Panc1 (cell line): ENCODE data around the gene DBNDD2. TPM values are rescaled to one million over a fixed set of nuclear protein-coding genes. Genes with fewer than 3 reads are reported as not detected.

ENCODE experiments used
- ATAC-seq: fragments of 200-7000 bp; cut with Tn5 transposase; 2 replicates; pipeline ENCODE4 v1.9.1; 2020; ENCODE audit warnings: mild to moderate bottlenecking, moderate library complexity
- BruUV-seq: library from RNA; stranded (reverse); fragments of 400-500 nt; replicated peaks from 2 replicates; lab custom pipeline; 2021; lab: Mats Ljungman, UMichigan
- CTCF ChIA-PET: fragments of 300-600 bp; sonication (Branson Sonifier 250); formaldehyde crosslinking; loops from one replicate; lab custom pipeline; 2022; ENCODE audit warnings: antibody characterized with exemption; lab: Charles Lee
- POLR2A ChIA-PET: fragments of 300-600 bp; sonication (Branson Sonifier 250); formaldehyde crosslinking; loops from one replicate; lab custom pipeline; 2022; ENCODE audit warnings: antibody characterized with exemption; lab: Charles Lee
- DNase-seq: peaks from one replicate; pipeline ENCODE4 v3.0.0-alpha.2; 2010; ENCODE audit warnings: low read depth, low spot score
- H3K27ac ChIP-seq: 2 replicates; pipeline ENCODE4 v1.5.1; 2011; ENCODE audit warnings: mild to moderate bottlenecking, low read length, inconsistent platforms
- H3K27me3 ChIP-seq: fragments of 200-500 bp; sonication (Bioruptor generic); 2 replicates; pipeline ENCODE4 v1.6.0; 2014; ENCODE audit warnings: low read length, inconsistent platforms; ENCODE audit not compliant: control insufficient read depth, insufficient read depth
- H3K36me3 ChIP-seq: fragments of 200-500 bp; sonication (Bioruptor generic); 2 replicates; pipeline ENCODE4 v1.5.1; 2014; ENCODE audit warnings: inconsistent platforms, mild to moderate bottlenecking, low read length, moderate library complexity; ENCODE audit not compliant: control insufficient read depth, insufficient read depth
- H3K4me1 ChIP-seq: 2 replicates; pipeline ENCODE4 v1.5.1; 2011; ENCODE audit warnings: inconsistent platforms, mild to moderate bottlenecking, low read length, moderate library complexity; ENCODE audit not compliant: control insufficient read depth, insufficient read depth
- H3K4me3 ChIP-seq, 2 experiments: 2 replicates each; pipeline ENCODE4 v1.5.1; 2011 to 2012; ENCODE audit warnings: low read depth in 2 of 2, low read length in 2 of 2, mild to moderate bottlenecking in 2 of 2, inconsistent platforms in 1 of 2, moderate library complexity in 1 of 2
- H3K9me3 ChIP-seq: fragments of 200-500 bp; sonication (Bioruptor generic); 2 replicates; pipeline ENCODE4 v1.5.1; 2014; ENCODE audit warnings: low read depth, mild to moderate bottlenecking, inconsistent platforms, low read length, moderate library complexity; ENCODE audit not compliant: control insufficient read depth, insufficient read depth
- POLR2AphosphoS5 ChIP-seq: IDR thresholded peaks from 2 replicates; pipeline ENCODE4 v1.6.1; 2012; ENCODE audit warnings: mild to moderate bottlenecking, low read depth, low read length, moderate library complexity
- SIN3A ChIP-seq: IDR thresholded peaks from 2 replicates; pipeline ENCODE4 v1.6.1; 2012; ENCODE audit warnings: low read depth, mild to moderate bottlenecking, low read length, moderate library complexity, borderline replicate concordance; ENCODE audit not compliant: insufficient read depth
- TCF7L2 ChIP-seq: IDR thresholded peaks from 2 replicates; pipeline ENCODE4 v1.6.1; 2011; ENCODE audit warnings: mild to moderate bottlenecking, low read depth, low read length, inconsistent platforms
- in situ Hi-C: cut with HindIII; loops from 2 replicates; pipeline ENCODE4 v1.10.0; 2016; ENCODE audit warnings: low sequenced_read_pairs, low pct_unique_long_range_greater_than_20kb
- intact Hi-C: fragments of 100-400 bp; cut with micrococcal nuclease; formaldehyde crosslinking; loops from one replicate; pipeline ENCODE4 v1.10.0; 2022; ENCODE audit not compliant: unreplicated experiment
- total RNA-seq: library from RNA; stranded (reverse); gene quantifications from one replicate; pipeline ENCODE4 v1.2.1, GENCODE V29; 2021; ENCODE audit not compliant: unreplicated experiment
- TF ChIP-seq, protein P1 (sequence below): fragments of 450-650 bp; IDR thresholded peaks from 2 replicates; pipeline ENCODE4 v1.5.1; 2017; ENCODE audit warnings: mild to moderate bottlenecking
- TF ChIP-seq, protein P2 (sequence below), 2 experiments: IDR thresholded peaks; 2 replicates each; pipeline ENCODE4 v1.6.1; 2011 to 2012; ENCODE audit warnings: low read depth in 2 of 2, control low read depth in 1 of 2, low read length in 1 of 2, mild to moderate bottlenecking in 1 of 2, moderate library complexity in 1 of 2; ENCODE audit not compliant: insufficient read depth in 1 of 2

DBNDD2 gene
- total RNA-seq, 1 experiment from 2014 or later: 55.4 TPM

DNA sequence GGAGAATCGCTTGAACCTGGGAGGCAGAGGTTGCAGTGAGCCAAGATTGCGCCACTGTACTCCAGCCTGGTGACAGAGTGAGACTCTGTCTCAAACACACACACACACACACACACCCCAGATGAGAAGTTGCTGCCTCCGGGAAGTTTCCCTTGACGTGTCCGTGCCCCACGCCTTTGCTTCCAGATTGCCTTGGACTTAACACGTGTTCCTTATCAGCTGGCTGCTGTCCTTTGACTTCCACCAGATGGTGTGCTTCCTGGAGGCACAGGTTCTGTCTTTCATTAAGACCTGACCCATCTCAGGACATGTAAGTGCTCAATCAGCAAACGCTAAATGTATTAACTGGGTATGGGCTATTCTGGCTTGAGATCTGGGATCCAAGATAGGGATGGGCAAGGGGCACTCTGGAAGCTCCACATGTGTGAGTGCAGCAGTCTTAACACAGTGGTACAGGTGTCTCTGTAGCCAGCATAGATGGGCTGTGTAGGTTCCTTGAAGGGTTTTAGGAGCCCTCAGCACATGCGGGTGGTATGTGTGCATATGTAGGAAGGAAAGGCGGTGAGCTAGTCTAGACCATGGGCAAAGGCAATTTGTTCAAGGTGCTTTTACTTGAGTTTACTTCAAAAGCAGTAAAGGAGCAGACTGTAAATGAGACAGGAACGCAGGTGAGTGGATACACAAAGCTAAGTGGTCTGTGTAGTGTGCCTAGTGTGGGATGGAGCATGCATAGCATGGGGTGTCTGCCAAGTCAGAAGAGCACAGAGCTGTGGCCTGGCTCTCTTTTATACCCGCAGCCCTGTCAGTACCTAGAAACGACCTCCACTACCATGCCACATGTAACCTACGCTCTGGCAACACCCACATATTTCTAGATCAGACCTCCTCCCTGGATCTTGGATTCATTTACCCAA, 19.4 kb downstream of the DBNDD2 start:
- ChIA-PET CTCF (no interaction called here), POLR2A (interaction anchor here (0.6 kb wide), 1 partner anchor 64 kb away, joined by 3 read pairs; the partner anchor contains the start of gene SYS1)
- DNase-seq (no peak), ATAC-seq (no peak; the same call in 1 of the 2 replicates)
- intact Hi-C loops: no loop called here
- Histone ChIP-seq H3K4me1 (no peaks in the 10 kb centered on the region), H3K36me3 (peaks cover 6% of the 10 kb centered on the region; the same call in 1 of the 2 replicates), H3K27ac (no peak overlapping the region), H3K27me3 (no peaks in the 10 kb centered on the region), H3K4me3 (no peak overlapping the region), H3K9me3 (no peaks in the 10 kb centered on the region)
- TF ChIP-seq, protein P1, sequence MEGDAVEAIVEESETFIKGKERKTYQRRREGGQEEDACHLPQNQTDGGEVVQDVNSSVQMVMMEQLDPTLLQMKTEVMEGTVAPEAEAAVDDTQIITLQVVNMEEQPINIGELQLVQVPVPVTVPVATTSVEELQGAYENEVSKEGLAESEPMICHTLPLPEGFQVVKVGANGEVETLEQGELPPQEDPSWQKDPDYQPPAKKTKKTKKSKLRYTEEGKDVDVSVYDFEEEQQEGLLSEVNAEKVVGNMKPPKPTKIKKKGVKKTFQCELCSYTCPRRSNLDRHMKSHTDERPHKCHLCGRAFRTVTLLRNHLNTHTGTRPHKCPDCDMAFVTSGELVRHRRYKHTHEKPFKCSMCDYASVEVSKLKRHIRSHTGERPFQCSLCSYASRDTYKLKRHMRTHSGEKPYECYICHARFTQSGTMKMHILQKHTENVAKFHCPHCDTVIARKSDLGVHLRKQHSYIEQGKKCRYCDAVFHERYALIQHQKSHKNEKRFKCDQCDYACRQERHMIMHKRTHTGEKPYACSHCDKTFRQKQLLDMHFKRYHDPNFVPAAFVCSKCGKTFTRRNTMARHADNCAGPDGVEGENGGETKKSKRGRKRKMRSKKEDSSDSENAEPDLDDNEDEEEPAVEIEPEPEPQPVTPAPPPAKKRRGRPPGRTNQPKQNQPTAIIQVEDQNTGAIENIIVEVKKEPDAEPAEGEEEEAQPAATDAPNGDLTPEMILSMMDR: no peak
- TF ChIP-seq SIN3A (no peak), POLR2AphosphoS5 (no peak), TCF7L2 (no peak)
- TF ChIP-seq, protein P2, sequence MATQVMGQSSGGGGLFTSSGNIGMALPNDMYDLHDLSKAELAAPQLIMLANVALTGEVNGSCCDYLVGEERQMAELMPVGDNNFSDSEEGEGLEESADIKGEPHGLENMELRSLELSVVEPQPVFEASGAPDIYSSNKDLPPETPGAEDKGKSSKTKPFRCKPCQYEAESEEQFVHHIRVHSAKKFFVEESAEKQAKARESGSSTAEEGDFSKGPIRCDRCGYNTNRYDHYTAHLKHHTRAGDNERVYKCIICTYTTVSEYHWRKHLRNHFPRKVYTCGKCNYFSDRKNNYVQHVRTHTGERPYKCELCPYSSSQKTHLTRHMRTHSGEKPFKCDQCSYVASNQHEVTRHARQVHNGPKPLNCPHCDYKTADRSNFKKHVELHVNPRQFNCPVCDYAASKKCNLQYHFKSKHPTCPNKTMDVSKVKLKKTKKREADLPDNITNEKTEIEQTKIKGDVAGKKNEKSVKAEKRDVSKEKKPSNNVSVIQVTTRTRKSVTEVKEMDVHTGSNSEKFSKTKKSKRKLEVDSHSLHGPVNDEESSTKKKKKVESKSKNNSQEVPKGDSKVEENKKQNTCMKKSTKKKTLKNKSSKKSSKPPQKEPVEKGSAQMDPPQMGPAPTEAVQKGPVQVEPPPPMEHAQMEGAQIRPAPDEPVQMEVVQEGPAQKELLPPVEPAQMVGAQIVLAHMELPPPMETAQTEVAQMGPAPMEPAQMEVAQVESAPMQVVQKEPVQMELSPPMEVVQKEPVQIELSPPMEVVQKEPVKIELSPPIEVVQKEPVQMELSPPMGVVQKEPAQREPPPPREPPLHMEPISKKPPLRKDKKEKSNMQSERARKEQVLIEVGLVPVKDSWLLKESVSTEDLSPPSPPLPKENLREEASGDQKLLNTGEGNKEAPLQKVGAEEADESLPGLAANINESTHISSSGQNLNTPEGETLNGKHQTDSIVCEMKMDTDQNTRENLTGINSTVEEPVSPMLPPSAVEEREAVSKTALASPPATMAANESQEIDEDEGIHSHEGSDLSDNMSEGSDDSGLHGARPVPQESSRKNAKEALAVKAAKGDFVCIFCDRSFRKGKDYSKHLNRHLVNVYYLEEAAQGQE (IDR thresholded peaks at IDR 0.05; ENCODE audit: insufficient read depth in 1 of 2, low read depth in 2 of 2, low read length in 1 of 2): no peak
- in situ Hi-C loops: no loop called here
- BruUV-seq: no TSS peak

DNA sequence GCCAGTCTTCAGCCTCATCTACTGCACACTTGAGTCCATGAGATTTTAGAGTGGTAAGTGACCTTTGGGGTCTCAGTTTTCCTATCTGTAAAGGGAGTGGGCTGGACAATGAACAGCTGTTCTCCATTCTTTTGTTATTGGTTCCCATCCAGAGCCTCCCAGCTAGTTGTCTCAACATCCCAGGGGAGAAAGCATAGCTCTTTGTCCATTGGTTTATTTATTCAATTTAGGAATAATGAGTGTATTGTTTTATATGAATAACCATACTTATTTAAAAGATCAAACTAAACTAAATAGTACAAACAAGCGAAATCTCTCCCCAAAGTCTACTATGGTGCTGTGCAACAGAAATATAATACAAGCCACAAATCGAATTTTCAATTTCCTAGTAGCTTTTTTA, 21.5 kb downstream of the DBNDD2 start:
- H3K27me3 ChIP-seq: no peaks in the 10 kb centered on the region
- no peak for TF ChIP-seq POLR2AphosphoS5
- TF ChIP-seq, protein P2 (IDR thresholded peaks at IDR 0.05; ENCODE audit: insufficient read depth in 1 of 2, low read depth in 2 of 2, low read length in 1 of 2): no peak
- TF ChIP-seq SIN3A: no peak
- TF ChIP-seq, protein P1: no peak
- TF ChIP-seq TCF7L2: no peak
- no peak overlapping the region for H3K27ac ChIP-seq
- no peak overlapping the region for H3K4me3 ChIP-seq
- ATAC-seq (no peak), DNase-seq (no peak)
- ChIA-PET CTCF (interaction anchor here (0.6 kb wide), 1 partner anchor 14 kb away, joined by 4 read pairs; no protein-coding TSS in a partner anchor), POLR2A (no interaction called here)
- peaks cover 2% of the 10 kb centered on the region; the same call in 1 of the 2 replicates for H3K36me3 ChIP-seq
- no TSS peak for BruUV-seq
- in situ Hi-C loops: no loop called here
- no peaks in the 10 kb centered on the region for H3K9me3 ChIP-seq
- intact Hi-C loops: no loop called here
- no peaks in the 10 kb centered on the region for H3K4me1 ChIP-seq
